Smooth muscle cell (in vitro differentiated cells): ENCODE results near the gene TFAP2B. TPM values are rescaled to one million over a fixed set of nuclear protein-coding genes. Genes with fewer than 3 reads are reported as not detected.

Source experiments
- DNase-seq: peaks from one replicate; lab custom pipeline; 2025; ENCODE audit not compliant: unreplicated experiment; lab: John Stamatoyannopoulos, UW
- H2AFZ ChIP-seq: fragments of 200-600 bp; sonication (generic); 2 replicates; pipeline ENCODE4 v1.6.0; 2016; ENCODE audit warnings: antibody characterized with exemption, low read depth, mild to moderate bottlenecking
- H3F3A ChIP-seq: fragments of 200-600 bp; sonication (generic); 2 replicates; pipeline ENCODE4 v1.6.0; 2017; ENCODE audit warnings: antibody characterized with exemption, low read depth
- H3K27ac ChIP-seq: fragments of 200-600 bp; sonication (generic); 2 replicates; pipeline ENCODE4 v1.5.1; 2016; ENCODE audit warnings: low read depth, mild to moderate bottlenecking
- H3K27me3 ChIP-seq: fragments of 200-600 bp; sonication (generic); 2 replicates; pipeline ENCODE4 v1.6.1; 2016; ENCODE audit warnings: low read depth, mild to moderate bottlenecking
- H3K36me3 ChIP-seq: fragments of 200-600 bp; sonication (generic); 2 replicates; pipeline ENCODE4 v1.5.1; 2016; ENCODE audit warnings: low read depth
- H3K4me1 ChIP-seq: fragments of 200-600 bp; sonication (generic); 2 replicates; pipeline ENCODE4 v1.5.1; 2016; ENCODE audit warnings: low read depth
- H3K4me2 ChIP-seq: fragments of 200-600 bp; sonication (generic); 2 replicates; pipeline ENCODE4 v1.6.0; 2016; ENCODE audit warnings: mild to moderate bottlenecking
- H3K4me3 ChIP-seq: fragments of 200-600 bp; sonication (generic); 2 replicates; pipeline ENCODE4 v1.5.1; 2016; ENCODE audit warnings: mild to moderate bottlenecking
- H3K79me2 ChIP-seq: fragments of 200-600 bp; sonication (generic); 2 replicates; pipeline ENCODE4 v1.6.0; 2016; ENCODE audit warnings: low read depth, mild to moderate bottlenecking
- H3K9ac ChIP-seq: fragments of 200-600 bp; sonication (generic); 2 replicates; pipeline ENCODE4 v1.6.0; 2016; ENCODE audit warnings: low read depth
- H3K9me3 ChIP-seq: fragments of 200-600 bp; sonication (generic); replicated peaks from 2 replicates; pipeline ENCODE4 v1.5.1; 2016; ENCODE audit warnings: low read depth
- H4K20me1 ChIP-seq: fragments of 200-600 bp; sonication (generic); 2 replicates; pipeline ENCODE4 v1.6.0; 2016; ENCODE audit warnings: low read depth
- CTCF ChIP-seq: fragments of 200-600 bp; sonication (generic); IDR thresholded peaks from 2 replicates; pipeline ENCODE4 v1.5.1; 2017; ENCODE audit warnings: borderline replicate concordance, mild to moderate bottlenecking, antibody characterized with exemption; ENCODE audit not compliant: insufficient read depth, poor library complexity, severe bottlenecking
- WGBS: methylation state at CpG from one replicate; pipeline ENCODE4 v1.1.7; 2016; ENCODE audit warnings: low lambda C conversion rate; 5-methylcytosine and 5-hydroxymethylcytosine counted together
- polyA plus RNA-seq: library from polyadenylated mRNA; unstranded; fragments of >200 nt; fragmentation: Nextera tagmentation; extraction: Ambion mirVana; gene quantifications from 2 replicates; pipeline ENCODE4 v1.2.1, GENCODE V29; 2016
- total RNA-seq: library from RNA; depleted of rRNA; stranded (reverse); fragments of >200 nt; gene quantifications from 2 replicates; pipeline ENCODE4 v1.2.3, GENCODE V29; 2014

The TFAP2B gene
- total and polyA plus RNA-seq, 2 experiments from 2014 or later = not detected

GRCh38 chr6:50889935-50890334 is 71.3 kb downstream of the TFAP2B start:
- H3K4me2 ChIP-seq = no peak overlapping the region
- H3K79me2 ChIP-seq = no peaks in the 10 kb centered on the region
- no peak overlapping the region for H3K9ac ChIP-seq
- H3K27me3 ChIP-seq = no peaks in the 10 kb centered on the region
- H3K9me3 ChIP-seq = no peaks in the 10 kb centered on the region
- H4K20me1 ChIP-seq = no peaks in the 10 kb centered on the region
- H2AFZ ChIP-seq = no peak overlapping the region
- TF ChIP-seq CTCF = no peak
- H3K27ac ChIP-seq = no peak overlapping the region
- H3K4me3 ChIP-seq = no peak overlapping the region
- no peaks in the 10 kb centered on the region for H3F3A ChIP-seq
- no peak for DNase-seq
- 37% methylated on average over 2 of the region's 2 CpGs for WGBS
- no peaks in the 10 kb centered on the region for H3K36me3 ChIP-seq
- H3K4me1 ChIP-seq = peaks cover 5% of the 10 kb centered on the region

GRCh38 chr6:50890579-50890978 is 71.9 kb downstream of the TFAP2B start:
- H3K79me2 ChIP-seq = no peaks in the 10 kb centered on the region

GRCh38 chr6:50891290-50891689 is 72.6 kb downstream of the TFAP2B start:
- Histone ChIP-seq H3K36me3 (no peaks in the 10 kb centered on the region), H3K9me3 (no peaks in the 10 kb centered on the region), H3K79me2 (no peaks in the 10 kb centered on the region), H4K20me1 (no peaks in the 10 kb centered on the region), H2AFZ (no peak overlapping the region), H3K27ac (no peak overlapping the region), H3K9ac (no peak overlapping the region), H3F3A (no peaks in the 10 kb centered on the region), H3K4me1 (peaks cover 5% of the 10 kb centered on the region), H3K4me3 (no peak overlapping the region), H3K4me2 (no peak overlapping the region), H3K27me3 (no peaks in the 10 kb centered on the region)
- no peak for TF ChIP-seq CTCF
- DNase-seq = no peak

More at GRCh38 chr6:50890579-50890978, 71.9 kb downstream of the TFAP2B start:
- peaks cover 5% of the 10 kb centered on the region for H3K4me1 ChIP-seq
- no peak overlapping the region for H3K9ac ChIP-seq
- no peak overlapping the region for H3K4me3 ChIP-seq
- H3K9me3 ChIP-seq = no peaks in the 10 kb centered on the region
- peak overlapping the region; percentile 3 for H3K4me2 ChIP-seq
- H3K27ac ChIP-seq = no peak overlapping the region
- no peaks in the 10 kb centered on the region for H4K20me1 ChIP-seq
- H3K27me3 ChIP-seq = no peaks in the 10 kb centered on the region
- no peaks in the 10 kb centered on the region for H3F3A ChIP-seq
- TF ChIP-seq CTCF = no peak
- no peak overlapping the region for H2AFZ ChIP-seq
- no peak for DNase-seq
- no peaks in the 10 kb centered on the region for H3K36me3 ChIP-seq

Other genes with a start within 250 kb of the TFAP2B start
- not detected in 2 replicates for gene TFAP2D, start 105.3 kb upstream of the TFAP2B start, total RNA-seq
- gene TFAP2D, start 105.3 kb upstream of the TFAP2B start, polyA plus RNA-seq = not detected in 2 replicates